Activated naive CD4-positive, alpha-beta T cell treated with anti-CD3 and anti-CD28 coated beads, Interleukin-2, amount 50 U/mL, for 16 hours (primary cell): Measurements from ENCODE around the gene KDM2A.
A peak's percentile ranks its signal among the peaks of the same experiment; 100 is the strongest.

Experiments
- DNase-seq: peaks from one replicate; pipeline ENCODE4 v3.0.0-alpha.2; 2020

The KDM2A gene

GRCh38 chr11:67239783-67240575 is 120.9 kb downstream of the KDM2A start:
- peak; percentile 97 for DNase-seq

DNA sequence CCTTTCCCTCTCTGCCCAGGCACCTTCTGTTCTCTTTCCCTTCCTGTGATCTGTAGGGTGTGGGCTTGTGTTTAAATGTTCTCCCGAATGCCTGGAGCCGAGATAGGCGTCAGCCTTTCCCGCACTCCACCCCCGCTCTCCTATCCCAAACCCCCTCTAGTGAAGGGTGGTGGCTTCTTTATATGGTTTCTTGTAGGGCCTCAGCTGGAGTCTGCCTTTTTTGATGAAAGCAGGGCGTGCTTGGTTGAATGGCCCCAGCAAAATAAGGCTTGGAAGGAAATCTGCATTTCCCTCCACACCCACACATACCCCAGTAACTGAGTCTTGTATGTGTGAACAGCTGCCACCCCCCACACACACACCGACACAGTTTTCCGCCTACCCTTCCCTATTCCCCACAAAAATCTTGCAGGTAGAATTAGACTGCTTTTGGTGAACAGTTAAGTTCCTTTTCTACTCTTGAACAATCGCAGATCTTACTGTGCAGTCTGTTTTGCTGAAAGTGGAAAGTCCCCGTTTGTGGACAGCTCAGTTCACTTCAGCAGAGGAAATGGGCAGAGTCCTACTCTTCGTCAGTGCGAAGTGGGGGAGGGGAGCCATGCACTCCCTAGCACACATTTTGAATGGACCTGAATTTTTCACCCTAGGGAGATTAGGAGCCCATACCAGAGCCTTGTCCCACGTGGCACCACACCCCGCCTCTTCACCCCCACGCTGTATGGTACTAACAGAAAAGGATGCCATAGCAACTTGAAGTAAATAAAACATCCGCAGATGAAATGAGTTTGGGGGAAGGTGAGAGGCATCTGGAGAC is 121.7 kb downstream of the KDM2A start:
- DNase-seq: peak; percentile 80

- no peak for DNase-seq
Observed at GRCh38 chr11:67242548-67242947, 123.5 kb downstream of the KDM2A start.

DNA sequence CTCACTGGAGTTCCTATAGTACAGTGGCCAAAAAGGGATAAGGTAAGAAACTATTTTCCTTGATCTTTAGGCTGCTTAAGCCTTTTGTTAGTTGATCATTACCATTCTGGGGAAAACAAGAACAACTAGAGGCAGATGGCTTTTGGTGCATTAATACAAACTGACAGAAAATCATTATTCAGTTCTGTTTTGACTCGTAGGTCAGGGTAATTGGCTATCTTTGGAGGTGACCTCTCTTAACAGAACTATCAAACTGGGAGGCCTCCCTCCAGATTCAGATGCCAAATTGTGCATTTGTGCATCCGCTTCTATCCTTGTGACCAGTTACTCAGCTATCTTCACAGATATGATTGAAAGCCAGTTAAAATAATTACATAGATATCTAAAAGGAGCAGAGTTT is 124.0 kb downstream of the KDM2A start:
- no peak for DNase-seq

- no peak for DNase-seq
Observed at GRCh38 chr11:67245046-67245445, 126.0 kb downstream of the KDM2A start.

GRCh38 chr11:67247946-67248550 is 129.0 kb downstream of the KDM2A start:
- no peak for DNase-seq

DNA sequence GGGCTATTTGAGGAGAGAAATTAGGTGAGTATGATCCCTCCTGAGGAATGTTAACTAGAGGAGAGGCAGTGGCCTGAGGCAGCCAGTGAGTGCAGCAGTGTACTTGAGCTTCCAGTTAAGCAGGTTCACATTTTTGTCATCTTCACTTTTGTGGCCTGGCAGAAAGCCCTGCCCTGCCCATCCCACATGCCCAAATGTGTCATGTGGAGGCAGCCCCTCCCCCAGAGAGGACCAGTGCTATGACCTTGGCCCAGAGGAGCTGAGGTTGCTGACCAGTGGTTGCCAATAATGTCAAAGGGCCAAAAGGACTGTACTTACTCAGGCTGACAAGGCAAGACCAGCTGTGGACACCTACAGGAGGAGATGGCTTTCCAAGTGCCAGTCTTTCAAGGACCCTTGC is 129.6 kb downstream of the KDM2A start:
- no peak for DNase-seq

GRCh38 chr11:67250059-67251043 is 131.3 kb downstream of the KDM2A start:
- no peak for DNase-seq

- DNase-seq: no peak
Observed at GRCh38 chr11:67251841-67252240, 132.8 kb downstream of the KDM2A start.

- no peak for DNase-seq
Observed at GRCh38 chr11:67252831-67253239, 133.8 kb downstream of the KDM2A start.

DNA sequence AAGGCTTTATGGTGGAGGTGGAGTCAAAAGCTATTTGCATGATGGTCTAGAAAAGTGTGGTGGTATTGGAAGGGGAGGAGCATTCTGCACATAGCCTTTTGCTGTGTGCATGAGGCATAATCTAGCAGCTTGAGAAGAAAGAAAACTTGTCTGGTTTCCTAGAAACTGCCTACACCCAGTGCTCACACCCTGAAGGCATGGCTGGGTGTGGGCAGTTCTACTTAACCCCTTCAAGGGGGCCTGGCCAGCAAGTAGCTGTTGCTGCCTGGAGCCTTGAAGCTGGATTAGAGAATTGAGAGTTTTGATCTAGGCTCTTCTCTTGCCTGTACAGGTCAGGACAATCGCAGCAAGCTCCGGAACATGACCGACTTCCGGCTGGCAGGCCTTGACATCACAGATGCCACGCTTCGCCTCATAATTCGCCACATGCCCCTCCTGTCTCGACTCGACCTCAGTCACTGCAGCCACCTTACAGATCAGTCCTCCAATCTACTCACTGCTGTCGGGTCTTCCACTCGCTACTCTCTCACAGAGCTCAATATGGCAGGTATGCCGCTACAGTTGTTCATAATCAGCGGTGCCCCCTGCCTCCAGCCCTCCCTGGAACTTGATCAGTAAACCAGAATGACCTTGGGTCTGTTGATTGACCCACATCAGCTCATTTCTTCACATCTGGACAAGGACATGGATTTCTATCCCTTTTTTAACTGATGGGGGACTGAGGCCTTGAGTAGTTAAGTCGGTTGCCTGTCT is 135.0 kb downstream of the KDM2A start:
- no peak for DNase-seq

DNA sequence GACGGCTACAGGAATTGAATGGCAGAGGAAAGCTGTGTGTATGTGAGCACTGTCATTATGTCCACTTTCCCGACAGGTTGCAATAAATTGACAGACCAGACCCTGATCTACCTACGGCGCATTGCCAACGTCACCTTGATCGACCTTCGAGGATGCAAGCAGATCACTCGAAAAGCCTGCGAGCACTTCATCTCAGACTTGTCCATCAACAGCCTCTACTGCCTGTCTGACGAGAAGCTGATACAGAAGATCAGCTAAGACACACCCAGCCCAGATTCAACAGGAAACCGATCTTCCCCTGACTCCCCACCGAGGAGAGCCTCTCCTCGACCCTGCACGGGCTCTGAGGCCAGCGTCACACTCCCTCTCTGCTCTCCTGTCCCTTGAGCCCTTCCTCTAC is 135.7 kb downstream of the KDM2A start:
- no peak for DNase-seq

DNA sequence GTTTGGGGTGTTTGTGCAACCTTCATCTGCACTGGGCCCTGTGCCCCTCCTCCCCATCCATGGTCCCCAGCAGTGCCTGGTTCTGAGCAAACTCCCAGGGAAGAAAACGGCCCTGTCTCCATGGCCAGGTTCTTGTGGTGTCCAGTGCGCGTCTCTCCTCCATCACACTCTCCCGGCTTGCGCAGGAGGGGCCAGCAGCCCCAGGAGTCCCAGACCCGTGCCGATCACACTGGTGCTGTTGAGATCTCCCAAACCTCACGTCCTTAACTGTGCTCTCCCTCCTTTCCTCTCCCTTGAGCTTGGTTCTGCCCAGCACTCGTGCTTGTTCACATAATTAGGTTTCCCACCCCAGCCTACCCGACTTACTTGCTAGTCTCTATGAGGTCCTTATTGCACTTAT is 136.3 kb downstream of the KDM2A start:
- no peak for DNase-seq

- no peak for DNase-seq
Observed at GRCh38 chr11:67255864-67256263, 136.8 kb downstream of the KDM2A start.

GRCh38 chr11:67256477-67257135 is 137.5 kb downstream of the KDM2A start:
- no peak for DNase-seq

DNA sequence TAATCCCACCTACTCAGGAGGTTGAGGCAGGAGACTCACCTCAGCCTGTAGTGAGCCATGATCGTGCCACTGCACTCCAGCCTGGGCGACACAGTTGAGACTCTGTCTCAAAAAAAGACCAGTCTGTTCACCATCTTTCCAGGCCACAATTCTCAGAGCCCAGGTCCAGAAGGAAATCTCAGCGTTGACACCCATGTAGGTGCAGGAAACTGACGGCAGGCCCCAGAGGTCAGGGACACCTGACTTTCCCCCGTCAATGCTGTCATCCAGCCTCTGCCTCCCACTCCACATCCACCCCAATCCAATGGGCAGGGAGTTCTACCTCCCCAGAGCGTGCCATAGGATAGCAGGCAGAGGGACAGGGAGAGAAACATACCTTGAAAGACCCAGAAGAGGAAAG is 141.3 kb downstream of the KDM2A start:
- DNase-seq: no peak

DNA sequence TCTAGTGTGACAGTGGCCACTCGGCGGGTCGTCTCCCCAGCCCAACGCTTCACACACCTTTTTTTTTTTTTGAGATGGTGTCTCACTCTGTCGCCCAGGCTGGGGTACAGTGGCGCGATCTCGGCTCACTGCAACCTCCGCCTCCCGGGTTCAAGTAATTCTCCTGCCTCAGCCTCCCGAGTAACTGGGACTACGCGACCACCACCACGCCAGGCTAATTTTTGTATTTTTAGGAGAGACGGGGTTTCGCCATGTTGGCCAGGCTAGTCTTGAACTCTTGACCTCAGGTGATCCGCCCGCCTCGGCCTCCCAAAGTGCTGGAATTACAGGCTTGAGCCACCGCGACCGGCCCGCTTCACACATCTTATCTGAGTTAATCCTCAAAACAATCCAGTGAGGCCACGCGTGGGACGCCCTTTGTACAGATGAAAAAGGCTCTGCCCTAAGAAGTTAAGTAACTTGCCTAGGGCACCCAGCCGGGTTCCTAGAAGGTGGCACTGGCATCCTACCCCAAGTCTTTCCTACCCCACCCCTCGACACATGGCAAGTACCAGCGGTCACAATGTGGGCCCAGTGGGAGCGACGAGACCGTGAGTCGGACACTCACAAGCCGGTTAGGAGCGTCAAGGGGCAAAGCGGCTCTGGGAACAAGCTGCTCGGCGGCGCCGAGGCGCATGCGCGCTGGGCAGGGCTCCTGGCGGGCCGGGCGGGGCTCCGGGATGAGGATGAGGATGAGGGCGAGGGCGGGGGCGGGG is 142.0 kb downstream of the KDM2A start:
- DNase-seq: peak; percentile 46

GRCh38 chr11:67261640-67261945 is 142.5 kb downstream of the KDM2A start:
- no peak for DNase-seq

GRCh38 chr11:67261946-67262681 is 143.1 kb downstream of the KDM2A start:
- DNase-seq: no peak
